T-helper 22 cell (primary cell): ENCODE results near the gene NT5DC2.

Source experiments
- DNase-seq: peaks from one replicate; pipeline ENCODE4 v3.0.0-alpha.2; 2020; ENCODE audit warnings: low read depth

The NT5DC2 gene

DNA sequence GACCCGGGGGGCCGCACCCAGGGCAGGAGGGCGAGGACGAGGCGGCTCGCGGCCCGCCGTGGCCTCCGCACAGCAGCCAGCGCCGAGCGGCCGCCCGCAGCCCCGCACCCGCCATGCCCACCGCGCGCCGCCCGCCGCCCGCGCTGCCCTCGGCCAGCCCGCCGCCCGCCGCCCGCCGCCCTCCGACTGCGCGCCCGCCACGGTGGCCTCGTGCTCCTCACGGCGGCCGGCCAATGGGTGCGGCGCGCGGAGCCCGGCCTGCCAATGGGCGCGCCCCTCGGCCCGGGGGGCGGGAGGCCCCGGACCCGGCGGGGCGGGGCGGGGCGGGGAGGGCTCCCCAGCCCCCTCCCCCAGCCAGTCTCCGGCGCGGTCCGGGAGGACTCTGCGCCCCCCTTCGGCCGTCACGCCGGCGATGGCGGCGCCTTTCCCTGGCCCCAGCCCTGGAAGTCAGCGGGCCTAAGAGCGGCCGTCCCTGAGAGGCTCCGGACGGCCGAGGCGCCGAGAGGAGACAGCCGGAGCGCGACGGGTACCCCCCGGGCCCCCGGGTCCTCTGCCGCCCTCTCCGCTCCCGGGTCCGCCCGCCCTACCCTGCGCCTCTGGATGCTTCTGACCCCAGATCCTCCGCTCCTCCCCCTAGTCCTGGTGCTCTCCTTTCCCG lies at the start of gene NT5DC2:
Gene NT5DC2, minus strand, starts transcription at position 235 of the 658 bp plus-strand sequence. Its CDS starts 120 bp downstream, at position 115.
- DNase-seq: peak; percentile 55

GRCh38 chr3:52574056-52574965 lies 40.7 kb upstream of the NT5DC2 start:
- DNase-seq: no peak

GRCh38 chr3:52572221-52572620 lies 38.6 kb upstream of the NT5DC2 start:
- DNase-seq: no peak

GRCh38 chr3:52570076-52570475 lies 36.4 kb upstream of the NT5DC2 start:
- DNase-seq: no peak

DNA sequence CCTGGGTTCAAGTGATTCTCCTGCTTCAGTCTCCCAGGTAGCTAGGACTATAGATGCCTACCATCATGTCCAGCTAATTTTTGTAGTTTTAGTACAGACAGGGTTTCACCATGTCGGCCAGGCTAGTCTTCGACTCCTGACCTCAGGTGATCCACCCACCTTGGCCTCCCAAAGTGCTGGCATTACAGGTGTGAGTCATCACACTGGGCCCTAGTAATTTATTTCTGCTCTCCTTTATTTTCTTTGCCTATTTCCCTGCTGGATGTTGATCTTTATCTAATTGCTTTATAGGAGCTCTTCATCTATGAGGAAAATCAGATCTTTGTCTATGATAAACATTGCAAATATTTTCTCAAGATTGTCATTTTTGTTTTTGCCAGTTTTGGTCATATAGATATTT lies 34.4 kb upstream of the NT5DC2 start:
- no peak for DNase-seq

DNA sequence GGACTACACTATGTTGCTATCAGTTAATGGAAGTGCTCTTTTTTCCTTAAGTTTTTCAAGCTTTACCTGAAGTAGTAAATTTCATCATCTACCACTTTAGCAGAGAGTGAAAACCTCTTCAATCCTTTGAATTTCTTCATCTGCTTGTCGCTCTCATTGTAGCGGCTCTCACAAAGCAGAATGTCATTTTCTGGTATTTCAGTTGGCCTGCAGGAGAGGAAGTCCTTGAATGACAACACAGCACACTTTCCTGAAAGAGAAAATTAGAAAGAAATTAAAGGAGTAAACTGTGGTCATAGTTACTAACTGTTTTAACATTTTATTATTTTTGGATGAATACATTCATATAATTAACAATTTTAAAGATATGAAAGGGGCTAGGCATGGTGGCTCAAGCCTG lies 30.3 kb upstream of the NT5DC2 start:
- DNase-seq: no peak

- DNase-seq: no peak
These were observed 27.5 kb upstream of the NT5DC2 start for GRCh38 chr3:52561028-52561747.

DNA sequence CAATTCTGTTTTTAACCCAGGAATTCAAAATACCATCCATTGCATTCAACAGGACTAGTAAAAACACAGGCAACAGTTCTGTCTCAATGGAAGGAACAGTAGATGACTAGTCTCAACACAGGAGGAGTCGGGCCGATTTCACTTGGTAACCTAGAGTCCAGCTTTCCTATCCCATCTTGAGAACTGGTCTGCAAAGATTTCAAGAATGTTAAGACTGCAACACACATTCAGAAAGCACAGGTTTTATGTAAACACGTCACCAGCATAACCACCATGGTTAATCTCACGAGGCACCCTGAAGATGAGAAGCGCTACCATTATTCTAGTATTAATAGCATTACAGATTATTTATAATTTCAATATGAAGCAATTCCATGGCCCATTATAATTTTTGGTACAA lies 24.8 kb upstream of the NT5DC2 start:
- no peak for DNase-seq

- no peak for DNase-seq
These were observed 23.6 kb upstream of the NT5DC2 start for GRCh38 chr3:52557011-52557960.

- no peak for DNase-seq
These were observed 21.4 kb upstream of the NT5DC2 start for GRCh38 chr3:52555056-52555455.

GRCh38 chr3:52554026-52554755 lies 20.5 kb upstream of the NT5DC2 start:
- no peak for DNase-seq

- DNase-seq: no peak
These were observed 18.4 kb upstream of the NT5DC2 start for GRCh38 chr3:52552089-52552488.

- no peak for DNase-seq
These were observed 17.5 kb upstream of the NT5DC2 start for GRCh38 chr3:52551118-52551517.

- no peak for DNase-seq
These were observed 13.5 kb upstream of the NT5DC2 start for GRCh38 chr3:52547143-52547542.

GRCh38 chr3:52546111-52546901 lies 12.6 kb upstream of the NT5DC2 start:
- no peak for DNase-seq

- no peak for DNase-seq
These were observed 11.3 kb upstream of the NT5DC2 start for GRCh38 chr3:52544937-52545336.

DNA sequence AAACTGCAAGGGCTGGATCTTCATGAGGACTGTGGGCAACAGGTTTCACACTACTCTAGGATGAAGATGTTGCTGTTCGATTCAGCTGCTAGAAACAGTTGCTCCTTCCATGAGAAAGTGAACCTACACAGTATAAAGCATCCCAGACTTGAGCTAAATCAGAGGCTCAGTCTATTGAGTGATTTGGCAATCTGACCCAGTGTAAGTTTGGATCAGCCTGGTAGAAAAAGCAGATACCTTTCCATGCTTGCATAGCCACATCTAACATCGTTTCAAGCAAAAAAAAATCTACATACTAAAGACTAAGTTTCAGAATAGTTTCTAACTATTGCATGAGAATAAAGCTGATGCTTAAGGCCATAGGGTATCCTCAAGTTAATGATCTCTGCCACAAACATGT lies 7.4 kb upstream of the NT5DC2 start:
- DNase-seq: no peak

DNA sequence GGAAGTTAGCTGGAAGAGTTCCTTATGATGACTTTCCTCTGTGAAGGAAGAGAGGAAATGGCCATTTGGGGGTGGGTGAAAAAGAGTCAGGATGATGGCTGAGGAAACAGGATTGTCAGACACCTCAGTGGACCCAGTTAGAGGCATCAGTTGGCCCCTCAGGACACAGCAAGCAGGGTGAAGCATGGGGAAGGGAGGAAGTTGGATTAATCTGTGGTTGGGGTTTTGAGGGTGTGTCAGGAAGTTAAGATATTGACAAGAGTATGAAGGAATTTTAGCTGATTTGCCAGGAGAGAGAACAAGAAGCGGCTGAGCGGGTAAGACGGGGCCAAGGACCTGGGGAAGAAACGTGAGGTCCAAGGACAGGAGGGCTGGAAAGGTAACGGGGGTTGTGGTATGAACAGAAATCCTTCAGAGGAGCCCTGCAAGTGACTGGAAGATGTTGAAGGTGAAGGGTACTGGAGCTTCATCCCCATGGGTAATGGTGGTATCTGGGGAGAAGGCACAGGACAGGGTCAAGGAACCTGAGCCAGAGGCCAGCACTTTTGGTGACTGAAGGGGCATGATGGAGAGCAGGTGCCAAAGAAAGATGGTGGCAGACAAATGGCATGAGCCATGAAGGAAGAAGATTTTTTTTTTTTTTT lies 5.5 kb upstream of the NT5DC2 start:
- DNase-seq: no peak

GRCh38 chr3:52537726-52538421 lies 4.2 kb upstream of the NT5DC2 start:
- no peak for DNase-seq
